SH-SY5Y (cell line): ENCODE results near the gene INPPL1.

Experiments used
- GATA2 ChIP-seq: IDR thresholded peaks from 2 replicates; pipeline ENCODE4 v1.6.1; 2011; ENCODE audit warnings: mild to moderate bottlenecking, low read depth, low read length
- GATA3 ChIP-seq: IDR thresholded peaks from 2 replicates; pipeline ENCODE4 v1.6.1; 2011; ENCODE audit warnings: low read depth, mild to moderate bottlenecking, low read length, moderate library complexity

DNA sequence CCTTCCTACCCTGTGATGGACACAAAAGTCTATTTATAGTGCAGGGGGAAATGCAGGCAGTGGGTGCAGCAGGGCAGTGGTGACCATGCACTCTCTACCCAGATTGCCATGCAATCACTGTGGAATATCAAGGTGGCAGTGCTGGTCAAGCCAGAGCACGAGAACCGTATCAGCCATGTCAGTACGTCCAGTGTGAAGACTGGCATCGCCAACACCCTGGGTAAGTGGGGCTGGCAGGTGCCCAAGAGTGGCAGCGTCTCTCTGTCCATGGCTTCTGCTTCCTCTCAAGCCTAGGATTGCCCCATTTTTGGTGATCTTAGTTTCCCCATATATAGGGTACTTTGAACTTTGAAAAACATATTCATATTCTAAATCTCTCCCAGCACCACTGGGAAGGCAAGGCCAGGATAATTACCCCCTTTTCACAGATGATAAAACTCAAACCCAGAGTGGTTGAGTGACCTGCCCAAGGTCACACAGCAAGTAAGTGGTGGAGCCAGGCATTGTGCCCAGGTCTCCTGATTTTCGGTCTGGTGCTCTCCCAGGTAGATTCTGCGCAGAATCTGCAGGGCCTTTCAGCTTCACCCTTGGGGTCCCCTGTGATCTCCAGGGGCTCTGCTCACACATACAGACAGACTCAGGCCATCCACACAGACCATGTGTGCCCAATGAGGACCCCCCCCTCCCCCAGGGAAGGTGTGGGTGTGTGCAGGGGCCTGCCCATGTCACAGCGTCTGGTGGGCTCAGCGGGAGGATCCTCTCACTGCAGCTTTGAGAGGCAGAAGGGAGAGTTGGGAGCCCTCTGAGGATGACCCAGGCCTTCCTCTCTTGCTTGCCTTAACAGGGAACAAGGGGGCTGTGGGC lies 7.1 kb downstream of the INPPL1 start:
- no peak for TF ChIP-seq GATA3
- no peak for TF ChIP-seq GATA2
